22Rv1 (cell line): ENCODE results near the gene PLEKHF1.

Experiments
- H3K27ac ChIP-seq: fragments of 450-650 bp; 2 replicates; pipeline ENCODE4 v1.5.1; 2017
- CTCF ChIP-seq: fragments of 450-650 bp; IDR thresholded peaks from 2 replicates; pipeline ENCODE4 v1.5.1; 2017; ENCODE audit warnings: mild to moderate bottlenecking
- ZFX ChIP-seq: fragments of 450-650 bp; IDR thresholded peaks from 2 replicates; pipeline ENCODE4 v1.6.1; 2017; ENCODE audit warnings: antibody characterized with exemption, borderline replicate concordance

The PLEKHF1 gene

GRCh38 chr19:29665215-29665825 is at the start of gene PLEKHF1:
Gene PLEKHF1, plus strand, starts transcription at chr19:29665461. Its CDS starts 8,379 bp downstream, at chr19:29673840.
- no peak within 1 kb of the TSS for H3K27ac ChIP-seq
- TF ChIP-seq CTCF (no peak), ZFX (no peak)

DNA sequence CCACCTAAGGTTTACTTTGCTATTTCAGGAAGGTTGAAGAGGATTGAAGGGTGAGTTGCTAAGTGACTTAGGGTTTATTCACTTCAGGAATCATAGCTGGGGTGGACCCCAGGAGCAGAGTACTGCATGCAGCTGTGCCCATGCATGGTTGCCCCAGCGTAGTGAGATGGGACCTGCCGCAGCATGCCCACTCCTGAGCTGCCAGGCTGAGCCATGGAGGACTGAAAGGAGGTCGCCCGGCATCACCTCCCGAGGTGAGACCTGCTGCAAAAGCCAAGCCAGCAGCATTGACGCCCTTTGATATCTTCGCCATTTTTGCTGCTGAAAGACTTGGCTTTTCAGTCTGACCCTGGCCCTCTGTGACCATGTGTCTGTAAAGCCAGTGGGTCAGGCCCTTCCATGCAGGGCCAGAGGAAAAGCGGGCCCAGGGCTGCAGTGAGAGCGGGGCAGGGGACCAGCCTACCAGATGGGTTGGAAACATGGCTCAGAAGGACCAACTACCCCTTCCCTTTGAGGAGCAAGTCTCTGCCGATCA is 49.3 kb upstream of the PLEKHF1 start:
- no peak for TF ChIP-seq CTCF
- TF ChIP-seq ZFX = no peak
- no peak overlapping the region for H3K27ac ChIP-seq

DNA sequence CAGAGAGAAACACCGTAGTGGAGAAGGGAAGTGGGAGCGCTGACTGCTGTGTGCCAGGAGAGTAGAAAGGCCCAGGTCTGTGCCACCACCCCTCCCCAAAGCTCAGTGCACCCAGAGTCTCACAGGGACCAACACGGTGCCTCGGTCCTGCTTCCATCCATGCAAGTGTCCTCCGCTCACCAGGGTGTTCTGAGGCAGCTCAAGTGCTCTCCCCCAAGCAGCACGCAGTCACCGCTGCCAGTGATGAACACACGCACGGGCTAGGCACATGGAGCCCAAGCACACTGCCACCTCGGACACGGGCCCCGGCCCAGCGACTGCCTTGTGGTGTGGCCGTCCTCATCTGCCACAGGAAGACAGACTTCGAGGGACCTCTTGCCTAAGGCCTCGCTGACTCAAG is 48.7 kb upstream of the PLEKHF1 start:
- TF ChIP-seq ZFX = no peak
- TF ChIP-seq CTCF = no peak
- H3K27ac ChIP-seq = no peak overlapping the region

- no peak overlapping the region for H3K27ac ChIP-seq
- TF ChIP-seq ZFX (no peak), CTCF (no peak)
Measured at GRCh38 chr19:29617366-29618266, 47.6 kb upstream of the PLEKHF1 start.

DNA sequence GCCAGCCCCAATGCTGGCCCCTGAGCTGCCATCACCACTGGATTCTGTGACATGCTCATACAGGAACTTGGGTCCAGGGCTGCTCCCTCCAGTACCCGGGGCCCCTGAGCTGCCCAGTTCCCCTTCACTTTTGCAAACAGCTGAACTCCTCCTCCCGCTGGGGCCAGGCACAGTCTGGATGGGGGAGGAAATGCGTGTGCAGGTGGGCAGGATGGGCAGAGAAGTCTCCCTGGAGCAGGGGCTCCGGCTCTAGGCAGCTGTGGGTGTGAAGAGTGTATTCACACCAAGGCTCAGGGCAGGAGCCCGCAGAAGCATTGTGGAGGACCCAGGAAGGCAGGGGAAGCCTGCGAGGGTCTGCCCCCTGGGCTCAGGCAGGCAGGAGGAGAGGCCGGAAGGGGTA is 46.8 kb upstream of the PLEKHF1 start:
- no peak overlapping the region for H3K27ac ChIP-seq
- no peak for TF ChIP-seq ZFX
- TF ChIP-seq CTCF = no peak

DNA sequence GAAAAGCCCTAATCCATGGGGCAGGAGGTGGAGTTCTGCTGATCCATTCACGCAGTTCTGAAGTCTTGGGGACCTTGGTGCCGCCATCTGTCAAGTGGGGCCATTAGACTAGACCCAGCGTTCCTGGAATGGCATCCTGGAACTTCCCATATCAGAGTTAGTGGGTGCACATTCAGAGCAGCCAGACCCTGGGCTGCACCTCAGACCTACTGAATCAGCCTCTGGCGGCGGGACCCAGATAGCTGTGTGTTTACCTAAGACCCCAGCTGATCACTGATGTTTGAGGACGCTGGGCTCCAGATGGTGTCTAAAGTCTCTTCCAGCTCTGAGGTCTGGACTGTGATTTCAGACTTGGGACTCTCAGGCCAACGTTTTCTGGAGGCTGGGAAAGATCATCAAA is 46.4 kb upstream of the PLEKHF1 start:
- no peak for TF ChIP-seq ZFX
- no peak for TF ChIP-seq CTCF
- no peak overlapping the region for H3K27ac ChIP-seq

- no peak overlapping the region for H3K27ac ChIP-seq
- TF ChIP-seq ZFX (no peak), CTCF (no peak)
Measured at GRCh38 chr19:29620931-29621351, 44.3 kb upstream of the PLEKHF1 start.
